GM18520 (cell line): ENCODE measurements around the gene TENM3.
"Not testable (repeated sequence)": the region's sequence is repeated elsewhere in the genome, so short reads cannot be mapped to it uniquely, and the experiment has no call there.

Experiments used
- ATAC-seq: cut with Tn5 transposase; IDR thresholded peaks from one replicate; pipeline ENCODE4 v1.9.1; 2021; ENCODE audit not compliant: unreplicated experiment

The TENM3 gene

DNA sequence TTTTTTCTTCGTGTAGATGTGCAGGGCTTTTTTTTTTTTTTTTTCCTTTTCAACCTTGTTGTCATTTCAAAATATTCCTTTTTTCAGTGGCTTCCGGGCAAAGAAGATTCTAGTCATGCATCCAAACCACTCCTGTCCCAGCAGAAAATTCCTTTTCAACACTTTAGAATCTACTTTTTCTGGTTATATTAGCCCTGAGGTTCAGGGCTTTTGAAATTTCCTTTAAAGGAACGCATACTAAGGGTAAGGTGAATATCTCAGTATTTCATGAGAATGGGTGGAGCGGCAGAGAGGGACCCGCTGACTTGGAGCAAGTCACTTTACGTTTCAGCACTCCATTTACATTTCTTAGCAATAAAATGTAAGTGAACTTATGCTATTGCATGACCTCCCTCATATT is 15.6 kb upstream of the TENM3 start:
- ATAC-seq: no peak

DNA sequence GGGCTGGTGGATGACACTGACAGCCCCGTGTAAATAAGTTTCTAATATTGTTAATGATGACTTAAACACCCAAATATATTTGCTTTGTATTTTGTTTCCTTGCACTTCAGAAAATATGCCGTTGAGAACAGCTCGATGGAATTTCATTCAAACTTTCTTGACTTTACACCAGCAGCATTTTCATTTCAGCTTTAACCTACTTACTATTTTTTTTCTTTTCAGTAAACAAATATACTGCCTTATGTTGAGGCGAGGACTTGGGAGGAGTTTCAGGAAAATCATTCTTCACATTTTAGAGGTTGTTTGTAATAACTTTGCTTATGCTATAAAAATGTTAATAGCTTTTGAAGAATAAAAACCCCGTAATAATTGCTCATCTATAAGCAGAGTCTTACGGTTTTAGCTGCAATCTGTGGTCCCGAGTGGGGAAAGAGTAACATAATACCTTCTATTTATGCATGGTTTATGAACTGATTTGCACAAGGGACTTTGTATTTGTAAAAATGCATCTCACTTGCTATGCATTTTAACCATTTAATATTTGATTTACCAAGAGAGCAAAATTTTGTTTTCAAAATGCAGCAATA is 14.1 kb upstream of the TENM3 start:
- ATAC-seq: no peak

DNA sequence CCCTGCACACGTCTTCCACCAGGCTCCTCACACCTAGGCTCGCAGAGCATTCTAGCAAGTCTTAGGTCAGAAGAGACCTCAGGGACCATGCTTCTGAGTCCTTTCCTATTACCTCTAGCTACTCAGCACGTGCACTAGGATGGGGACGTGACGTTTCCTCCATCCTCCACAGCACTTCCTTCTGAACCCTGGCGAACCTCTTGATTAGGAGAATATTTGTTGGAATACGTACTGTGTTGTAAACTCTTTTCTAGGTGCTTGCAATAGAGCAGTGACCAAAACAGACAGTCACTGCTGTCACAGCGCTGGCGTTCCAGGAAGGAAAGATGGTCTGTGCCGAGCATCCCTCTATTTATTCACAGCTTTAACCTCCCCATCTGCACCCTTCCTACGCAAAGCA is 12.9 kb upstream of the TENM3 start:
- no peak for ATAC-seq

DNA sequence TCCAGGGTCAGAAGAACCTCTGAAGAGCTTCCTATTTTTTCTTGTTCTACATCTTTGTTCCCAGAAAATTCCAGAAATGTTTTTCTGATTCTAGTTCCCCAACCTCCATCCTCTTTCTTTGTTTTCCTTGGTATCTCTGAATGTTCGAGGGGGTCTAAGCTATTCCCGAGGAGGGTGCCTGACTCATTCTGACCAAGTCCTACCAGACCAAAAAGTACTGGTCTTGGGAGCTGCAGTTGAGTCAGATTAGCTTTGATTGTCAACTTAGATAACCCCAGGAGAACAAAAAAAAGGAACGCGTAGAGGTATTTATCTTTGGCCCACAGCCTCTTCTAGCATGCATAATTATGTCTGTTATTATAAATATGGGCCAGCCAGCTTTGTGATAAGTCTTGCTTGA is 12.1 kb upstream of the TENM3 start:
- ATAC-seq: no peak

DNA sequence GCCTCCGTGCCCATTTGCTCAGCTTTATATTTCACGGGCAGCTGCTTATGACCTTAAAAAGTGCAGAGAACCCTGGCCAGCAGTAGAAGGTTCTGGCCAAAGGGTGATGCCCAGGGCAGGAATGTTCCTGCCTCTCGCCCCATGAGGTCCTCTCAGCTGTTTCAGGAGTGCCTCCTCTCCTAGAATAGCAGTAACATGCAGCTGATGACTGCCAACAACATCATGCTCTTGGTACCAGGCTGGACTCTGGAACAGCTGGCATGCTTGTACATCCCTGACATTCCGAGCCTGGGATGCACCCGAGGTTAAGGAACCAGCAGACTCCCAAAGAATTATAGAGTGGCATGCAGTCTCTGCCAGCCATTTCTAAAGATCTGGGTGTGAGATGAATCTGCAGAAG is 11.7 kb upstream of the TENM3 start:
- no peak for ATAC-seq

DNA sequence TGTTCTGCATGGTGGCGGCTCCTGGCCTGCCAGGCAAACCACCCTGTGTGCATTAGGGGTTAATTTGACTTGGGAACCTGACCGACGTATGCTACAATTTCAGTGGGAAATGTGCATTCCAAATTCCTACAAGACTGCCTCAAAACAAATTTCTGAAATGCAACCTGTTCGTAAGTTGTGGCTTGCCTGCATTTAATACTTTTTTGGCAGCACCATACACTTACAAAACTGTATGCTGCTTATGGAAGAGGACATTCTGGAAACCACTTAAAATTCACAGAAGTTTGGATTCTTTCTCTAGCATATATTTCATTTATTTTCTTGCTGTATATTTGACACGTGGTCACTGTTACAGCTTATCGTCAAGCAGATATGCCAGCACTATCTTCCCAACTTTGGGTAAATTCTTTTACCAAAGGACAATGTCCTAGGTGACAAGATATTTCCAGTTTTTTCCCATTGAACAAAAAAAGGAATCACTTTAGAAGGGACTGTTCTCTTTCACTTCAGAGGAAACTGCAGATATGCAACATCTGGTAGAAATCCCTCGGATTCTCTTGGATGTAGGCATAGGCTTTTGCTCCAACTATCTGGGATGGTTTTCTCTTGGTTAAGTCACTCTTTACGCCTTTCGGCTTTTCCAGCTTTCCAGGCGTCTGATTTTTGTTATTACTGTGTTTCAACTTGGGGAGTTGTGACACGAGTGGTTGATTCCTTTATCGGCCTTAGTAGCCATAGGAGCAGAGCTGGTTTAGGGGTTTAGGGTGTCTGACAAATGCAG is 9.7 kb upstream of the TENM3 start:
- no peak for ATAC-seq

DNA sequence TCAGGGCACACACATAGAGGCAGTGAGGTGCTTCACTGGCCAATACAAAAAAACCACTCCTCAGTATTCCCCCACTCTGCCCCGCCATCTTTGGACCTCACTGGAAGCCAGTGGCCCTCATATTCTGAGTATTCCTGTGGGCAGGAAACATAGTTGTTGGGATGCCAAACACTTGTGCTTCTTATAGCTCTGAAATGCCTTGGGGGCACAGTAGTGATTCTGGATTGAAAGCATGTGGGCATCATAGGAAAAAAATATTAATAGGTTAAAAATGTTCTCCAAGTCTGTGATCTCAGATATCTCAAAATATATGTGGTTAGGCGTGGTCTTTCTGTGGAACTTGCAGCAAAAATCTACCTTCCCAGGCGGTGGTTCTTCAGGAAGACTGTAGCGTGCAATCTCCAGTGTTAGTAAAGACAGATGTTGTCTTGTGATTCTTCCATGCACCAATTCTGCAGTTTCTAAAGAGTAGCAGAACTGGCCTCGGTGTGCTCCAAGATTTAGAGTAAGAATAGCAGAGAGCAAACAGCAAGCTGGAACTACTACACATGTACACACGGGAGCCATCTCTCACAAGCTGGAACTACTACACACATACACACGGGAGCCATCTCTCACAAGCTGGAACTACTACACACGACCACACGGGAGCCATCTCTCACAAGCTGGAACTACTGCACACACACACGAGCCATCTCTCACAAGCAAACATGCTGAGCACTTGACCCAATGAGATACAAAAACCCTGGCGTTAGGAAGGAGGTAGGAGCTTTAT is 8.0 kb upstream of the TENM3 start:
- ATAC-seq: no peak

DNA sequence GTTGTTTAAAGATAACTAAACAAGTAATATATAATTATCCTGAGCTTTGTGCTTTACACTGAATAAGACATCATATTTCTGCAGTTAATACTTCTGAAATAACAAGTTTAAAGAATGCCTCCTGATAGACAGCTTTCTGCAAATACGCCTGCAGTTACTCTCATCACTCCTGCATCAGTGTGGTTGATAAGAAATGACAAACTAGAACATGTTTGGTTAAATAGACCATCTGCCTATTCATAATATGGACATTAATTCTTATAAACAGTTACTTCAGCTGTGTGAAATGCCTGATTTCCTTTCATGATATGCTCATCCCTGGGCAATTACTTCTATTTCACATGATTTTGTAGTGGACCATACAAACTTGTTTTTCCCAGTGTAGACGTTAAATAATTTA is 7.0 kb upstream of the TENM3 start:
- ATAC-seq: no peak

DNA sequence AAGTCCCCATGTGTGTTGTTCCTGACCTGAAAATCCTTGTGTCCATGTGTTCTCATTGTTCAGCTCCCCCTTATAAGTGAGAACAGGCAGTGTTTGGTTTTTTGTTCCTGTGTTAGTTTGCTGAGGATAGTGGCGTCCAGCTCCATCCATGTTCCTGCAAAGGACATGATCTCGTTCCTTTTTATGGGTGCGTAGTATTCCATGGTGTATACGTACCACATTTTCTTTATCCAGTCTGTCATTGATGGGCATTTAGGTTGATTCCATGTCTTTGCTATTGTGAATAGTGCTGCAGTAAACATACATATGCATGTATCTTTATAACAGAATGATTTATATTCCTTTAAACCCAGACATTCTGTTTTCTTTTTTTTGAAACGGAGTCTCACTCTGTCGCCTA is 6.2 kb upstream of the TENM3 start:
- not testable (repeated sequence) for ATAC-seq

DNA sequence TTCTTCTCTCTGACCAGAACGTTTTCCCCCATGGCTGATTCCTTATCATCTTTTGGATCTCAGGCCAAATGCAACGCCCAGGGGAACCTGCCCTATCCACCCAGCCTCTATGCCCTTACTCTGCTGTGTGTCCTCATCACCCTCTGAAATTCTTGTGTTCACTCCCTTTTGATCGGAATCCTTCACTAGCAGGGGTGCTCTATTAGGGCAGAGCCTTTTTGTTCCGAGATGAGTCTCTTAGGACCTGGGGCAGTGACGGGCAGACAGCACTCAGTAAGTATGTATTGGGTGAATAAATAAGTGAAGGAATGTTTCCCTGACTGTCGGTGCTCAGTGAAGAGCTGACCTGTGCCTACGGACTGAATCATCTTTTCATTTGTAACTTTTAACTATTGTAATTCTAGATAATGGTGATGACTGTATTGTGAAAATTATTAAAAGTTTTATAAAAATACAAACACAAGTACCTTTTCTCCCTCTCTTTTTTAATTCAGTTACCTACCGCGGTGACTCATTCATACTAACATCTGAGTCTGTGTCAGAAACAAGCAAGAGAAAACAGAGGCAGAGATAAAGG is 4.8 kb upstream of the TENM3 start:
- no peak for ATAC-seq

DNA sequence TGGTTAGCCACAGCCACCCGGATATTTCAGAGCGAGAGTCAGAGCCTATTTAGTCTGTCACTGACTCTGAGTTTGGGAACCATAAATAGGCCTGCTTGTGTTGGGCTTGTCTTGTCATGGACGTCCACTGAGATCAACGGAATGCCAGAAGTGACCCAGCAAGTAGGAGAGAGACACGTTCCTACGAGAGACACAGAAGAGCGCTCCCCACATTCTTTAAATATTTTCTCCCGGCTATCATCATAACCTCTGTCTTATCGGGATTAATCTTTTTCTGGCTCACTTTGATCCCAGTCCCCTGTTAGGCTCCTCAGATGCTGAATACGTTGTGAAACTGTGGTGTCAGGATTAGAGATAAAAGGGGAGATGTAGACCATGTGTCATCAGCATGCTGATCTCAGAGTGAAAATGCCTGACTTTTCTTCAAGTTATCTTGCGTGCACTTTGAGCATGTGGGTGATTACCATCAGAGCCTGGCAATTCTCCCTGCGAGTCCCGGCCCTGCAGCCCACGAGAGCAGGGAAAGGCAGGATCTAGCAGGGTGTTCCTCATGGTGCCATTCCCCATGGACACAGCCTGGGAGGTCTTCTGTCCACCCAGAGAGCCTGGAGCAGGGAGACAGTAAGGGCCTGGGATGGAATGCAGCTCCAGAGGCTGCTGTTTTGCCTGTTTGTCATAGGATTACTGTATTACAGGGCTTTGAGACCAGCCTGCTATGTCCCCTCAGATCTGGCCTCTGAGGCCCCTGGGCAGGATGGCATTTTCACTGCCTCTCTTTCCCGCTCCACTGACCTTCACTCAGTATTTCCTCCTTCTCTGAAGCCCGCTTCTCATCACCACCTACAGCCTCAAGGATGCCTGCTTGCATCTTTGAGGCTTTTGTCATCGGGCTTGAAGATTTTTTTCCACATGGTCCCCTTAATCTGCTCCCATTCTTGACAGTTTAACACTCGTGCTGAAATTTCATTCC is 2.8 kb upstream of the TENM3 start:
- no peak for ATAC-seq

DNA sequence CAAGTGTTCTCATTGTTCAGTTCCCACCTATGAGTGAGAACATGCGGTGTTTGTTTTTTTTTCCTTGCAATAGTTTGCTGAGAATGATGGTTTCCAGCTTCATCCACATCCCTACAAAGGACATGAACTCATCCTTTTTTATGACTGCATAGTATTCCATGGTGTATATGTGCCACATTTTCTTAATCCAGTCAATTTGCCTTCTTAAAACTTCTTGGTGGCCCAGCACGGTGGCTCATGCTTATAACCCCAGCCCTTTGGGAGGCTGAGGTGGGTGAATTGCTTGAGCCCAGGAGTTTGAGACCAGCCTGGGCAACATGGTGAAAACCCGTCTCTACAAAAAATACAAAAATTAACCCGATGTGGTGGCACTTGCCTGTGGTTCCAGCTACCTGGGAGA is 942 bp upstream of the TENM3 start:
- ATAC-seq: not testable (repeated sequence)

DNA sequence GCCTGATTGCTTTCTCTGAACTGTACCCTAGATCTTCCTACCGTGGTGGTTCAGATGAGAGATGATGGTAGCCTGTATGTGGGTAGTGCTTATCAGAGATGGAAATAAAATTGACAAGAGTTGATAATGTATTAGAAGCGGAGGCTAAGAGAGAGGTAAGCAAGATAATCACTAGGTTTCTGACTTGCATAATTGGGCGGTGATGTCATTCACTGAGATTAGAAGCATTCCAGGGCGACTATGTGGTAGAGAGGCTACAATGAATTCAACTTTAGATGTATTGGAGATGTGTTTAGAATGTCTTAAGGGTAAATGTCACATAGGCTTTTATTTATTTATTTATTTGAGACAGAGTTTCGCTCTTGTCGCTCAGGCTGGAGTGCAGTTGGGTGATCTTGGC is 415 bp upstream of the TENM3 start:
- ATAC-seq: no peak

DNA sequence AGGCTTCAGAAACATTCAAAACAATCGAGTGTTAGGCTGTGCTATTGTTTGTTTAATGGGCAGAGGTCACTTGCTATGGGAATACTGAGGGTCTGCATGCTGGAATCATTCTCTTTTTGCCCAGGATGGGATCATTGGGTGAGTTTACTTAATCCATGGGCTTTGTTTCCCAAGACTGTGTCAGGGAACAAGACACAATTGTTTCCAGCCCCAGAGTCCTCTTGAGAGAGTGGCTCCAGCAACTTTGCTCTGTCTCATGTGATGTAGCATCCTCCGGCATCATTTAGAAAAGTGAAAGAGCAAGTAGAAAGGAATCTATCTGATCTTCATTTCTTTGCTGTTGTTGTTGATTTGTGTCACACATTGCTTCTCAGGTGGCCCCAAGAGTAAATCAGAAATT is 1.8 kb downstream of the TENM3 start:
- ATAC-seq: no peak

DNA sequence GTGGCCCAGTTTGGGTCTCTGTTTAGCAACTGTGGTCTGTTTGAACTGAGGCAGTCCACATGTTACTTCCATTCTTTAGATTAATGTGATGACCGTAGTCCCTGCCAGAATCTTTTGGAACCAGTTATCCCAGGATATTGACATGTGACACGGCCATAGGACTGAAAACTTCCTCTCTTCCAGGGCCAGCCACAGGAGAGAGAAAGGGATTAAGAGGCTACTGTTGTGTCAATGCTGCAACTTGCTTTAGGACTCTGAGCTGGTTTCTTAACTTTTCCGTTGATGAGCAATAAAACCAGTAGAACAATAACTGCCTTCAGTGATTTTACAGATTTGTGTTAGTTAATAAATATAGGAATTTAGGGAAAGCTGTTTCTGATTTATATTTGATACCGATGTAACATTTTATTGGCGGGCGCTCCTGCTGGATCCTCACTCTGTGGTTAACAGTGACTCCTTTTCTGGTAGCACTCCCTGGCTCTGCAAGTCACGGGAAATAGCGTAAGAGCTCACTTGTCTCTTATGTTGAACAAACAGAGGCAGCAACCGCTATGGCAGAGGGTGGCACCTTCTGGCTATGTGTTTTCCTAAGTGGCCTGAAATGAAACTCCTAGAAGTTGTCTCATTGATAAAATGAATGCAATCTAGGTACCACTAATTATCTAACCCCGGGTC is 2.5 kb downstream of the TENM3 start:
- ATAC-seq: no peak

DNA sequence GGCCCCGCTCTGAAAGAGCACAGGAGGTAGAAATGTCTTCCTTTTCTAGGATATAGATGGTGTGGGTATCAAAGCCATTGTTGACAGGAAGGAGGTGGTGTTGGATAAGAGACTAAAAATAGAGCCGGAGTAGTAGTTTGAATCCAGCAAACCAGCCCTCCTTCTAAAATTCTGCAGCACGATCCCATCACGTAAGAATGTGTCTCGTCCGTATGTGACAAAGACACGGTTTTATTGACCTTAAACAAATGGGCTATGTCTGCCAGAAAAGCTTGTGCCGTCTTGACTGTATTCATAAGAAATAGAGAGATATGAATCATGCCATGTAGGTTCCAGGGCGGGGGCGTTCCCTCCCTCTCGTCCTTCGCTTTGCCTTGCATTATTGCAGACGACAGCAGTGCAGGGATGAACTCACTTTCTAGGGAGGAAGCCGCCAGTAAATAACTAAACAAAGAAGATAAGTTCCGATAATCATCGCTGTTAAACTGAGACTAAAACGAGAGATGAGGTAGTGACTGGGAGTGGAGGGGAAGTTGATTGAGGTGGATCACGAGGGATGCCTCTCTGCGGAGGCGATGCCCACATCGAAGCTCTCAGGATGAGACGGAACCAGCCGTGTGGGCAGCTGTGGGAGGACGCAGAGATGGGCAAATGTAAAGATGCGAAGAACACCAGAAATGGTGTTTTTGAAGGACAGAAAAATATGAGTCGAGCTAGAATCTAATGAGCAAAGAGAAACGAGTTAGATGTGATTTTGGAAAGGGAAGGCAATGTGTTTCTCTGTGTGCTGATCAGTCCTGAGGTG is 3.4 kb downstream of the TENM3 start:
- ATAC-seq: no peak

DNA sequence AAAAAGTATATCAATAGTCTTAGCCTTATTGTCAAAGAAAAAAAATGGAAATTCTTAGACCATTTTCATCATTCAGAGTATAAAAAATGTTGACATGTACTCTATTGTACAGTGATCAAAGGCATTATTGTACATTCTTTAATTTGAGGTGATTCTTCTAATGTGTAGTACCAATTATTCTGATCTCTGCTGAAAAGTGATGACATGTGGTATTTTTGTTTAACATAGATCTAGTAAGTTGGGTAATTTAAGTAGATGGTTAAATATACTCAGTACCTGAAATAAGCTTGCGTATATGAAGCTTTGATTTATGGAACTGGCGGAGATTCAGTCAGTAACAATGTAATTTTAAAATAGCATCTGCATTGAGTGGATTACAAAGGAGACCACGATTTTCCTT is 5.1 kb downstream of the TENM3 start:
- ATAC-seq: no peak

DNA sequence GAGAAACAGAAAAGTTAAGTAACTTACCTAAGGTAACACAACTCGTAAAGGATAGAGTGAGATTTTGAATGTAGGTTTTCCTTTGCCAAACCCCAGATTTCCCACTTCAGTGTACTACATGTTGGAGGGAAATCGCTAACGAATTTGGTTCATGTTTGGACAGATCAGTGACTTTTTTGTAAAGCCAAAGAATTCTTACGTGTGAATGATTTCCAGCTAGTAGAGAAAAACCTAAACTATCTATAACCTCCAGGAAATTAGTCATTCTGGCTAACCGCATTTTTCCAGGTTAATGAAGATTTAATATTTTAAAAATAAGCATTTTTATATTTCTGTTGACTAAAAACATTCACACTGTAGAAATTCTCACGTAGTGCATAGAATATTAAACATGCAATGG is 7.2 kb downstream of the TENM3 start:
- ATAC-seq: no peak

DNA sequence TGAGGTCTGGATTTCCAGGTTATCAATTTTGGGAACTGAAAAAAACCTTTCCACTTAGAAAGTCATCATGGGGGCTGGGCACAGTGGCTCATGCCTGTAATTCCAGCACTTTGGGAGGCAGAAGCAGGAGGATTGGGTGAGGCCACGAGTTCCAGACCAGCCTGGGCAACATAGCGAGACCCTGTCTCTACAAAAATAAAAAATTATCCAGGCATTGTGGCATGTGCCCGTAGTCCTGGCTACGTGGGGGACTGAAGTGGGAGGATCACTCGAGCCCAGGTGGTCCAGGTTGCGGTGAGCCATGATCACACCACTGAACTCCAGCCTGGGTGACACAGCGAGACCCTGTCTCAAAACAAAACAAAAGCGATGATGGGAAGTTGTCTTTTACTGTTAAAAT is 7.9 kb downstream of the TENM3 start:
- ATAC-seq: no peak
